ENCODE results near the gene MBLAC1.

The MBLAC1 gene

DNA sequence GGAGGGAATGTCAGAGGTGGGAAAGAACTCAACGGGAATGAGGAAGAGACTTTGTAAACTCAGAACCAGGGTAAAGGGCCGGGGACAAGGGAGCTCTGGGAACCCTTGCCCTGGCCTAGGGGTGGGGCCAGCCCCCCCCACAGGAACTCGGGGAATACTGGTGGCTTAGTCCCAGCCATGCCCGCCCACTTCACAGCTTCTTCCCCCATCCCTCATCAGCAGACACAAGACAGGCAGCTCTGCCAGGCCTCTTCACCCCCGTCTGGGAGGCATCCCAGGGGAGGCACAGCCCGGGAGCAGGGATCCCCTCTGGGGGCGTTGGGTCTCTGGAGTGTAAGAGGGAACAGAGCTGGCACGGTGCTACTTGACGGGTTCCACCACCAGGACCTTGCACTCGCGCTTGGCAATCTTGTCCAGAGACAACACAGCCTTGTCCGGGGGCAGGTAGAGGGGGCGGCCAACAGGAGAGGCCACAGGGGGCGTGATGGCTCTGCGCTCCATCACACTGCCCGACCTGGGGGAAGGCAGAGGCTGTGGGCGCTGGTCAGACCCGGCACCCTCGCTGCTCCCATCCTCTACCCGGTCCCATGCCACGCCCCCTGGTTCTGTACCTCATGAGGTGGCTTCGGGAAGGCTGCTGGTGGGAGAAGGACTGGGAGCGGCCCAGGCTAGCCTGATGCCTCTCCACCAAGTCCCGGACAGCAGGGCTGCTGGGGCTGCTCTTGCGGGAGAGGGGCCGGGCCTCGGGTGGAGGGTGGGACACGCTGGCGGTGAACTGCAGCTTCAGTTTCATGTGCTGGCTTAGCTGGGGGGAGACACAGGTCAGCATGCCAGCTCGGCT lies 28.1 kb downstream of the MBLAC1 start:
- DNase-seq = no peak

DNA sequence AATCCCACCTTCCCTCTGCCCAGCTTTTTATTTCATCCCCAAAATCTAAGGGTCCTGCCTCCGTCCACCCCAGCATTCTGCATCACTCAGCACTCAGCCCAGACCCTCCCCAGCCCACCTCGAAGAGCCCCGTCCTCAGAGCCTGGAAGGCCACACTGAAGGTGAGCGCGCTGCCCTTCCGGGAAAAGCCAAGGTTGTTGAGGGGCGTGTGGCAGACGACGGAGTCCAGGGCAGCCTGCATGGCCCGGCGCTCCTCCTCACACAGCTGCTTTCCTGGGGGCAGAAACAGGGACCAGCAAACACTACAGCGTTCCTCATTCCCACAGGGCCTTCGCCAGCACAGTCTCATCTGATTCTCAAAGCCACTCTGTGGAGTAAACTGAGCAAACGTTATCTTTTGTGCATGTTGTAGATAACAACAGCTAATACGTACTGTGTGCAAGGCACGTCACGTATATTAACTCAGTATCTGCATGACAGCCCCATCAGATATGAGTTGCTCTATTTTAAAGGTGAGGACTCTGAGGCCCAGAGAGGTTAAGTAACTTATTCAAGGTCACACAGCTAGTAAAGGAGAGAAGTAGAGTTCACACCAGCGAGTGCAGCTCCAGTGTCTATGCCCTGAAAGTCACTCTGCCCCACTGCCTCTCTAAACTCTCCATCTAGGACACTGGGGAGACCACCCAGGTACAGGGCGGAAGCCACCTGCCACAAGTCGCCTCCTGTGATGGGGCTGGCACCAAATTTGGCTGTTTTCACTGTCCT lies 29.0 kb downstream of the MBLAC1 start:
- no peak for DNase-seq

DNA sequence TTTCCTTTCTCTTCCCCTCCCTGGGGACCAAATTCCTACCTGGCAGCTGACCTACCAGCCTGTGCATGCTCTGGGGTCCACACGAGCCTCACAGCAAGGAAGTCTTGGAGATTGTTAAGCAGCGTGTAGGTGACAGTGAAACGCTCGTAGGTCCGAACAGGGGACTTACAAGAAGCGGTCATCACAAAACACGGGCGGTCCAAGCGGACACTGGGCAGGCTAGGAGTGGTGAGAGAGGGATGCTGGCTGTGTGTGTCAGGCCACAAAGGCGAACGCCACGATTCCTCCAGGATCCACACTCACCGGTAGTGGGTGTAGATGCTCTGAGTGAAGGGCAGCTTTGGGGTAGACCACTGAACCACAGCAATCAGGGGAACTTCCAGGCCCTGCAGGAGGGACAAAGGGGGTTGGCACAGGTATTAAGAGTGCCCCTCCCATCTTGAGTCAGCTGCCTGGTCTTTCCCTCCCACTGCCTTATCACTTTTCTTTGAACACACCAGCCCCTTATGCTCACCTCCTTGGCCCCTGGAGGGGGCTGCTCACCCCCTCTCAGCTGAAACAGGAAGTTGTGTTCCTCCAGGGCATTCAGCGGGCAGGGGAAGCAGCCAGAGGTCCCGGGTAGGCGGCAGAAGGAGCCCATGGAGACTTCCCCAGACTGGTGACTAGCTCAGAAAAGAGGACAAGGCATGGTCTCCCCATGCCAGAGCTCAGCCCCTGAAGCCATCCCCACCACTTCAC lies 29.7 kb downstream of the MBLAC1 start:
- peak; percentile 38 to 56 for DNase-seq

DNA sequence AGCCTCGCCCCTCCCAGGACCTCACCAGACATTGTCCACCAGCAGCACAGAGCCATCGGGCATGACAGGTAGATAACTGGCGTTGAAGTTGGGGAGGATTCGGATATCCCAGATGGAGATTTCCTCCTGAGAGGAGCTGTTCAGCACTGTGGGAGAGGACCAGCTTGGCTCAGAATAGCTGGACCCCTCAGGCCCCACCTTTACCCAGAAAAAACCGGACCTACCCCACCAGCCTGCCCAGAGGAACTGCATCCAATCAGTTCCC lies 30.2 kb downstream of the MBLAC1 start:
- DNase-seq = no peak

DNA sequence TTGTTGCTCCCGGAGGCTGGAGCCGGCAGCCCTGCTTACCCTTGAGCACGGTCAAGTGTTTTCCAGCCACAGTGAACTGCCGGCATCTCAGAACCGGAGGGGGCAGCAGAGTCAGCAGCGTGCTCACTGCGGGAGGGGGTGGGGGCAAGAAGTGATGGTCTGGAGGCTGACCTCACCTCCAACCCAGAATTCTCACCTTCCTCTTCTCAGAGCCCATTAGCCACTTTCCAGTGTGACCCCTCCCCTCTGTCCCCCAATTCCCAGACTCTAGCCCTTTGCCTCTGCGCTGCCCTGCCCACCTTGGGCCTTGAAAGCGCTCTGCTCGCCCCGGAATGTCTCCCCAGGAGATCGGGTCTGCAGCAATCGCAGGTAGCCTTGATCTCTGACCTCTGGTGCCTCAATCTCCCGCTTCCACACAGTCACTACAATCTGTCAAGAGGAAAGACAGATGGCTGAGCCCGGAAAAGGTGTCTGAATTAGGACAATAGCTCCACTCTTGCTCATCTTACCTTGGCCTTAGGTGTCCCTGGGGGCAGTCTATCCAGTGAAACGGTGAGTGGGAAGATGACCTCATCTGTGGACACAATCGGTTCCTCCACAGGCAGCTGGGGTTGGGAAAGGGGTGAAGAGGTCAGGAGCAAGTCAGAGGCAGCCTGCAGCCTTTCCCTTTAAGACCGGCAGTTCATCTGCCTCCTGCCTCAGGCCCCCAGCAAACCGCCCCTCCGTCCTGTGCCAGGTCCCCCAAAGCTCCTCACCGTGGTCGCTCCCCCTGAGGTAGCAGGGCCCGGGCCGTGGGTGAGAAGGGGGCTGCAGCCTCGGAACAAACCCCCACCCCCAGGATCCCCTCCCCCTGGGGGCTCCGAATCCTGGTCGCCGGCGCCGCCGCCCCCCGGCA lies 30.8 kb downstream of the MBLAC1 start:
- DNase-seq = peak; percentile 65 to 78

DNA sequence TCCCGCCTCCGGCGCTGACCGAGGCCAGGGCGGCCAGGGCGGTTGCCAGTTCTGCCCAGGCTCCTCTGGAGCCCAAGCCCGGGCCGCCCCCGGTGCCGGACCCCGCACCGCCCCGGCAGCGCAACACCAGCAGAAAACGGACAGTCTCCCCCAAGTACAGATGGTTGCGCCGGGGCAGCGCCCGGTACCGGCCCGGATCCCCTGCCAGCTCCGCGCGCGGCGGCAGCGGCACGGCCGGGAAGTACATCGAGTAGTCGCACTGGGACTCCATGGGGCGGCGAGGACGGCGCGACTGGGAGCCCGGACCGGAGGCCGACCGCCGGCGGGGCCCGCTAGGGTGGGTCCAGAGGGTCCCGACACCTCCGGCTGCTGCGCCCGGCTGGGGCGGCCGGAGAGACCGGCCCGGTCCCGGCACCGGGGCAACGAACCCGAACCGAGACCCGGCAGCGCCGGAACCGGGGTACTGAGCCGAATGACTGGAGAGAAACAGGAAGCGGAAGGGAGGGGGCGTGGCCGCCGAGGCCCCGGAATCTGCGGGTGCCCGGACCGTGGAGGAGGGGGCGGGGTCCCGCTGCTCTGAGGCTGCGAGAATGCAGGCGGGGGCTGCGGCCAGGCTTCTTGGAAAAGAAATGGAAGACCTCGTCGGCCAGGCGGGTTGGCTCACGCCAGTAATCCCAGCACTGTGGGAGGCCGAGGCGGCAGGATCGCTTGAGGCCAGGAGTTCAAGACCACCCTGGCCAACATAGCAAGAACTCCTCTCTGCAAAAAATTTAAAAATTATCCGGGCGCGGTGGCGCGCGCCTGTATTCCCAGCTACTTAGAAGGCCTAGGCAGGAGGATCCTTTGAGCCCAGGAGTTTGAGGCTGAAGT lies 31.7 kb downstream of the MBLAC1 start, which contains the start of gene TRAPPC14:
Gene TRAPPC14 (minus strand): TSS at position 495 of the 870 bp plus-strand sequence. CDS start 224 bp downstream, at position 271.
- peak; percentile 64 to 86 for DNase-seq

DNA sequence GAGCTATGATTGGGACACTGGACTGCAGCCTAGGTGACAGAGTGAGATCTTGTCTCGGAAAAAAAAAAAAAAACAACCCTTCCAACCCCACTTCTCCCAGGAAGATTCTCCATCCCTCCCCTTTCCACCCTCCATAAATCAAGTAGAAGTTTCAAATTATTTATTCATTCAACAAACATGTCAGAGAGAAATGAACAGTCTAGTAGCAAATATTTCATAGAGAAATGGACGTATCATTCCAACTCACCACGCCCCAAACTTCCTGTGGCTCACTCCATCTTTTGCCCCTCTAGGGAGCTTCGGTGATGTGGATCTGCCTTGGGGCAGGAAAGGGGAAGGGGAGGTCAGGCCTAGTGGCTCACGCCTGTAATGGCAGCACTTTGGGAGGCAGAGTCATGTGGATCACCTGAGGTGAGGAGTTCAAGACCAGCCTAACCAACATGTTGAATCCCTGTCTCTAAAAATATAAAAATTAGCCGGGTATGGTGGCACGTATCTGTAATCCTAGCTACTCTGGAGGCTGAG lies 32.4 kb downstream of the MBLAC1 start:
- no peak for DNase-seq

DNA sequence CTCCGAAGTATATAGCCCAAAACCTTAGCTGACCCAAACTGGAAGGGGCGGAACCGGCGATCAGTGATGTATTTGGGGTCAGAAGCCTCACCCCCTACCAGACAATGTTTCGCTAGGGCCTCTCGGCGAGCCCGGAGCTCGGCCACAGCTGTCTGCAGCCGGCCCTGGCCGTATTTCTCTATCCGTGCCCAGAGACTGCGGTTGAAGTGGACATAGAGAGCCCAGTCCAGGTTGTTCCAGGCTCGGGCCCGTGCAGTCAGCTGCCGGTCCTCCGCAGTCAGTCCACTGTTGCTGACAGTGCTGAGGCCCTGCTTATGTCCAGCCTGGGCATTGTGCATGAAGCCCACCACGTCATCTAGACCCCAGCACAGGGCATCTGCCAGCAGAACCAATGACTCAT lies 33.3 kb downstream of the MBLAC1 start:
- DNase-seq = no peak

DNA sequence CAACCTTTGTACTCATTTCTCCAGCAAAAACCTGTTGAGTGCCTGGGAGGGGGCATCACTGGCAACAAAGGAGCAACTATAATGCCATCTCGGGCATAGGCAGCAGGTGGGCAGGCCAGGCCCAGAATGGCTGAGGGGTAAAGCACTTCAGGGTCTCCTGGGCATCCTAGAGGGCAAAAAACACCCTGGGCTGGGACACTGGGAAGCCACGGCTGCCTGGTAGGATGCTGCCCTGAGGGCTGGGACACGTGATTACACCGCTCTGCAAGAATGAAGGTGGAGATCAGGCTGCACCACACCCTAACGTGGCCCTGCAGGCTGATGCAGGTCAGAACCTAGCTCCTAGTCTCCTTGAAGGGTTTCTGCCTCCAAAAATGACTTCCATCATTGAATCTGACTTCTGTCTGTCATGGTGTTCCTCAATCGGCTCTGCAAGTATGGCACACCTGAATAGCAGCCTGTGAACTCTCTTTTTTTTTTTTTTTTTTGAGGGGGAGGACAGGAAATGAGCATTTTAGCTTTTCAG lies 36.3 kb downstream of the MBLAC1 start:
- DNase-seq = no peak

DNA sequence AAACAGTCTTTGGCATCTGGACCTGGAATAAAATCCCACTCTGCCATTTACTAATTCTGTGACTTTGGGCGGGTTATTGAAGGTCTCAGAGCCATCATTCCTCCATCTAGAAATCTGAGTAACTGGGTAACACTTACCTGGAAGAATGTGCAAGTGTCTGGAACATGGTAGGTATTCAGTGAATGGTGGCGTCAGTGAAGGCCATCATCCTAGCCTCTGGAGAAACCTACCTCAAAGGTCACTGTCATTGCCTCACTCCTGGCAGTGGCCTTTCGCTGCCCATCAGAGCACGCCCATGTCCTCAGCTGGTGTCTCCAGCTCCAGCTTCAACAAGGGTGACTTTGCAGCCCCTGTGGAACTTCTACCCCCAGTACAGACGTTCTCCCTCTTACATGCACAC lies 37.1 kb downstream of the MBLAC1 start:
- no peak for DNase-seq

DNA sequence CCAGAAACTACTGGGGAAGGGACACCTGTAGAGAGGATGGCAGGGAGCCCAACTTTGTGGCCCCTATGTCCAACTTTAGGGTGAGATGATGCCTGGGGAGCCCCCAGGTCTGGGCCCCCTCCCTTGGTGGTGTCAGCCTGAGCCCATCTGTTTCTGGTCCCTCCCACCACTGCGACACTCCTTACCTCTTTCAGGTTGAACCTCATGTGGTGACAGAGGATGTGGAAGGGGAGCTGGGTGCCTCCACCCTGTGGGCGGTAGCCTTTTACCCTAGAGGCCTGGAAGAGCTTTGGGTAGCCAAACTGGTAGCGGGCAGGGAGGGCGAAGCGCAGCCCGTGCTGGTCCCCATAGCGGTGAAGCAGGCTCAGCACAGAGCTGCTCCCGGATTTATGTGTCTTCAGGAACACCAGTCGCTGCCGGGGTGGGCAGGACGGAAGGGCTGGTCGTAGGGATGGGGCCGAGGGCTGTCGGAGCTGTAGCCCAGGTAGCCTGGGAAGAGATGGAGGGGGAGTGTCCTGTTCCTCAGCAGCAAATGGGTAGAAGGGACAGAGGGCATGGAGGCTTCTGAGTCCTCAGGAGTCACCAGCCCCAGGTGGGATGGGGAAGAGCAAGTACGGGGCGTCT lies 39.7 kb downstream of the MBLAC1 start:
- DNase-seq = no peak

DNA sequence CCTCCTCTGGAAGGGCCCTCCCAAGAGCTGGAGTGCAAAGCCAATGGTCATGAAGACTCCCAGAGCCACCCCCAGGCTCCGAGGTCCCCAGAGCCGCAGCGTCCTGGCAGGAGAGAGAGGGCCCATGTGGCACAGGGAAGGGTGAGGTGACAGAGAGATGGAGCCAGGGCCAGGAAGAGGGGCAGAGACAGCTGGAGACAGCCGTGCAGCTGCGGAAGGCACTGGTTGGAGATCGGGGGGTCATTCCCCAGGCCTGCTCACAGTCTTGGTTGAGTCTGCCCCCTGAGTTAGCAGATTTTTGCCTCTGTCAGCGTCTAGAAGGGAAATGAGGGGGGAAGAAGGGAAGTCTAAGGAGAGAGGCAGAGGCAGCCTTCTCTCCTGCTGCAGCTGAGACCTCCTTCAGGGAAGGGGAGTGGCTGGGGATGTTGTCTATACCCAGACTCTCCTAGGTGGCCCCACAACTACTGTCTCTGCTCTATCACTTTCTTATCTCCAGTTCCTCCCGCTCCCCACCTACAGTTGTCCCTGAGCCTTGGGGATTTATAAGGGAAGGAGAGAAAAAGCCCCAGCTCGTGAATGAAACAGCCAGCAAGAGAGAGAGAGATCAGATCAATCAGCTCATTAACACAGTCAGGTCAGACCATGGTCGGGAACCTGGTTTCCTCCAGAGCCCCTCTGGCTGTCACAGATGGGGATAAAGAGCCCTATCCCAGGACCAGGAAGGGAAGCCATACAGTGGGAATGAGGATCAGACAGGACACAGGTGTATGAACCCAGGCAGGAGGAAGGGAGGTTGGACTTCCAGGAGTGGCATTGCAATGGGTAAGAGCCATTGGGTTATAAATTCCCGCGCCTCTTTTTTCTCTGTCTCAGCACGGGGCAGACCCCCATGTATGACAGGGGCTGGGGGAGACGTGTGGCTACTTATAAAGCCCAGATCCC lies 40.5 kb downstream of the MBLAC1 start:
- no peak for DNase-seq

DNA sequence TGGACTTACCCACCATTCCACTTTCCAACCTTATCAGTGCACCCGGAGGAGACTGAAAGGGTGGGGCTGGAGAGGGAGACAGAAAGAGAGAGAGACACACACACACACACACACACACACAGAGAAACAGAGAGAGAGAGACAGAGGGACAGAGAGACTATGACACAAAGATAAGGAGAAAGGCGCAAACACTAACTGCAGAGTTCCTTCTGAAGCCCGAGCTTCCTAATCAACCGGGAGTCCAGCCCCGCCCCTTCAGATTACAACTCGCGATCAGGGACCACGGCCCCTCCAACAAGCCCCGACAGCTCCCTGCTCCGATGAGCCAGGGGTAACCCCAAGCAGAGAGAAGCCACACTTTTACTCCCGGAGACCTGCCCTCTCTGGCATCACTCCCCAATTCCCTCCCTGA lies 41.2 kb downstream of the MBLAC1 start:
- DNase-seq = no peak

DNA sequence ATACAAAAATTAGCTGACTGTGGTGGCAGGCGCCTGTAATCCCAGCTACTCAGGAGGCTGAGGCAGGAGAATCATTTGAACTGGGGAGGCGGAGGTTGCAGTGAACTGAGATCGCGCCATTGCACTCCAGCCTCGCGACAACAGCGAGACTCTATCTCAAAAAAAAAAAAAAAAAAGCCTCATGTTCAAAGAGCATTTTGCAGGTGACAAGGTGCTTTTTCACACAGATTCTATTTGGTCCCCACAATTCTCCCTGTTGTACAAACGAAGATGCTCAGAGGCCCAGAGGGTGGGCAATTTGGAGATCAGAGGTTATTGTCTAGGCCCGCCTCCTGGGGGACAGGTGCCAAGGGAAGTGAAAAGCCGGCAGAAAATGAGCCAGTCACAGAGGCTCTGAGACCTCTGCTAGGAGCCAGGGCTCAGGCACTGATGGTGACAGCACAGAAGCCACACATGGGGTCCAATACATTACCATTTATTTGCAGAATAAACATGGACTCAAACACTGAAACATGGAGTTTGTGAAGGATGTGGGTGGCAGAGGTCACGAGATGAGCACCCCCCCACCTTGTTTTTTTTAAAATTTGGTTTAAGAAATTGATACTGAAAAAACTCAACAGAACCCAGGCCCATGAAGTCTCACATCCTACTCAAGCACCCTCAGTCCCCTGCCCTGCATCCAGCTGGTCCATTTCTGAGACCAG lies 42.5 kb downstream of the MBLAC1 start:
- DNase-seq = no peak

DNA sequence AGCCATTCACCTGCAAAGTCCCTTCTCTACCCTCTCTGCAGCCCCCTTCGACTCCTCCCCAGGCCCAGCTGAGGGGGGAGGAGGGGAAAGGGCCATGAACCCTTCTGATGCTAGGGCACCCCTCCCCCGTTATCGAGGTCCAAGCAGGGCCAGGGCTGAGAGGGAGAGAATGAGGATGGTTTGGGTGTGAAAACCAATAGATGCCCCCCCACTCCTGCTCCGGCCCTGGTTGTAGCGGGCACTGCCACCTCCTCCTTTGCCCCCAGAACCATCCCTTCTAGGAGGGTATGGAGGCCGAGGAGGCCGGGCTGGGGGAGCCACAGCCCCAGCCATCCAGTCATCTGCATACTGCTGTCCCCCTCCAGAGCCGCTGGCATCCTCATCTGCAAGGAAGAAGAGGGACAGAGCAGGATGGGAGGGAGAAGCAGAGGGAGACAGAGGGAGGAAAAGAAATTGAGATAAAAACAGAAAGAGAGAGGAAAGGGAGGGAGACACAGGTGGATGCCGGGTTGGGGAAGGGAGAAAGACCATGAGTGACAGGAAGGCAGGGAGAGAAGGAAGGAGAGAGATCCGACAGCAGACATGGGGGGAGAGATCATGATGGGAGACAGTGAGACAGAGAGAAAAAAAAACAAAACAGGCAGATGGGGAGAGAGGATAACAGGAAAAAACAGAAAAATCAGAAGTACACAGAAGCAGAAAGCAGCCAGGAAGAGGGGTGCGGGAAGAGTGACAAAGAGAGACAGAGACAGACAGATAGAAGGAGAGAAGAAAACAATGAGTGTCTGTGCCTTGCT lies 43.5 kb downstream of the MBLAC1 start:
- DNase-seq = no peak

DNA sequence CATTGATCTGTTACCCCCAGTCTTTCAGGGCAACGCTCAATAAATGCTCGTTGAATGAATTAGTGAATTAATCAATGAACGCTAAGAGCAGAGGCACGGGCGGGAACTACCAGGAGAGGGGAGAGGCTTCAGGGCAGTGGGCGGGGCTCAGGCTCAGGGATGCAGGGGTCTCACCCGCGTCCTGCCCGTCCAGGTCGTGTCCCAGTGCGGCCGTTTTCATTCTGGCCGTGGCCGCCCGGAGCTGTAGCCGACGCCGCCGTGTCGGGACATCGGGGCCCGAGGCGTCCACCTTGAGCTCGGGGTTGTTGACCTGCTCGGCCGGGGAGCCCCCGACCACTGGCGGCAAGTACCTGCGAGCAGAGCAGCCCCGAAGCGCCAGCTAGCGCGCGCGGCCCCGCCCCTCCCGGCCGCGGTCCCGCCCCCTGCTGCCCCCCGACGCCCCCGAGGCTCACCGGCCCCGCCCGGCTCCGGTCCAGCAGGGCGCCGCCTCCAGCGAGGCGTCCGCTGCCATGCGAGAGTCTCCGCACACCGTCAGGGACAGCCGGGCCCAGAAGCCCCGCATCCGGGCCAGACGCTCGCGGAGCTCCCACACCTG lies 44.4 kb downstream of the MBLAC1 start:
- no peak for DNase-seq

DNA sequence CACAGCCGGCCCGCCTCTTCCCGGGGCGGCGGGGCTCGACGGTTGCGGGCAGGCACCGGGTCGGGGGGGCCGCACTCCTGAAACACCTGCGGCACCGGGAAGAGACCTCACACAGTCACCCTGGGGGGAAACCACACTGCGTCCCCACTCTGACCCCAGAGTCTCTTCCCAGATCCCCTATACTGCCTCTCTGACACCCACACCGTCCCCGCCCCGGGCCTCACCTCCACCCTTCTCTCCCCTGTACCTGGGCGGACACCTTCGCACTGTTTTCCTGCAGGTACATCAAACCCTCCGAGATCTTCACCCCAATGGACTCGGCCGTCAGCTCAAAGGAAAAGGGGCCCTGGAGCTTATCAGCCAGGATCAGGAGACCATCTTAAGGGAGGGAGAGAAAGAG lies 45.1 kb downstream of the MBLAC1 start:
- DNase-seq = no peak

Data from inflammatory macrophage treated with lipopolysaccharide for 1 hour (primary cell).